ENCODE data around the gene RTF2.
"Not testable (repeated sequence)": the region's sequence is repeated elsewhere in the genome, so short reads cannot be mapped to it uniquely, and the experiment has no call there.

RTF2 gene

GRCh38 chr20:56540415-56540814 is 72.0 kb downstream of the RTF2 start:
- DNase-seq, result no peak

- no peak for DNase-seq
These were observed 74.1 kb downstream of the RTF2 start for GRCh38 chr20:56542489-56543030.

- no peak for DNase-seq
These were observed 83.1 kb downstream of the RTF2 start for GRCh38 chr20:56551571-56551970.

GRCh38 chr20:56552911-56553629 is 84.6 kb downstream of the RTF2 start:
- peak in 1 of 58 donors; percentile 3 for DNase-seq

GRCh38 chr20:56554869-56555268 is 86.4 kb downstream of the RTF2 start:
- DNase-seq, result peak in 34 of 58 donors; percentile 4 to 79 (median 30)

- DNase-seq, result no peak
These were observed 90.5 kb downstream of the RTF2 start for GRCh38 chr20:56558968-56559367.

- not testable (repeated sequence) for DNase-seq
These were observed 96.1 kb downstream of the RTF2 start for GRCh38 chr20:56564526-56564925.

GRCh38 chr20:56565511-56565910 is 97.1 kb downstream of the RTF2 start:
- DNase-seq, result no peak

GRCh38 chr20:56566621-56567020 is 98.2 kb downstream of the RTF2 start:
- no peak for DNase-seq

All from anterior cingulate cortex (tissue), 58 donors.